IPS DF 6.9 (cell line): Measurements from ENCODE around the gene WDR93.

Experiments used
- DNase-seq: peaks from one replicate; pipeline ENCODE4 v3.0.0-alpha.2; 2013; ENCODE audit warnings: low read depth, low spot score
- H3K27ac ChIP-seq: one replicate; pipeline ENCODE4 v1.5.1; 2013; ENCODE audit warnings: low read length, control low read depth
- H3K27me3 ChIP-seq: 2 replicates; pipeline ENCODE4 v1.6.1; 2013; ENCODE audit warnings: mild to moderate bottlenecking, low read length; ENCODE audit not compliant: control insufficient read depth, insufficient read depth
- H3K36me3 ChIP-seq: 2 replicates; pipeline ENCODE4 v1.6.1; 2013; ENCODE audit warnings: low read length; ENCODE audit not compliant: control insufficient read depth, insufficient read depth
- H3K4me1 ChIP-seq: 2 replicates; pipeline ENCODE4 v1.6.1; 2013; ENCODE audit warnings: low read length; ENCODE audit not compliant: control insufficient read depth, insufficient read depth
- H3K4me3 ChIP-seq: 2 replicates; pipeline ENCODE4 v1.5.1; 2013; ENCODE audit warnings: mild to moderate bottlenecking, low read length
- H3K9me3 ChIP-seq: 2 replicates; pipeline ENCODE4 v1.6.1; 2013; ENCODE audit warnings: low read length, inconsistent platforms; ENCODE audit not compliant: control insufficient read depth, insufficient read depth
- WGBS: extraction: QIAGEN DNeasy Blood & Tissue Kit; methylation state at CpG from one replicate; pipeline ENCODE4 v1.1.7; 2013; ENCODE audit warnings: mixed read lengths, missing lambda C conversion rate; ENCODE audit not compliant: insufficient read length, insufficient coverage; 5-methylcytosine and 5-hydroxymethylcytosine counted together

Gene WDR93

DNA sequence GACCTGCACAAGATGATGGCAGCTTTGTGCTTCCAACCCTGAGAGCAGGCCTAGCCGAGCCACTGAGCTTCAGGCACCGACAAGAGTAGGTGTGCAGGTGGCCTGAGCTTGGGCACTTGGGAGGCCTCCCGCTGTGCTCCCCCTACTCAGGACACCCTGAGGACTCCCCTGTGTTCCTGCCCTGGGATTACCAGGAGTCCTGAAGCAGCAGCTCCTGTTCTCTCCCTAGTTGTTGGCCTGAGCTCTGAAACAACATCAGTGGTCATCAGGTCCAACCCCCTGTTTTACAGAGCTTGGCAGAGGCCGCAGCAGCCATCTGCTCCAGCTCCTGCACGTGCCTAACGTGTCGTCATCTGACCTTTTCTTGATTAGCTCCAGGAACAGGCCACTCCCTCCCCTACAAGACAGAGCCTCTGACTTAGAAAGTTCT is 77.5 kb downstream of the WDR93 start:
- DNase-seq, result no peak
- H3K4me3 ChIP-seq, result no peak overlapping the region
- no peaks in the 10 kb centered on the region for H3K9me3 ChIP-seq
- H3K4me1 ChIP-seq, result no peaks in the 10 kb centered on the region
- no CpG with 5 or more reads among the region's 7 CpGs for WGBS
- no peaks in the 10 kb centered on the region for H3K27me3 ChIP-seq
- H3K36me3 ChIP-seq, result no peaks in the 10 kb centered on the region
- no peak overlapping the region for H3K27ac ChIP-seq

DNA sequence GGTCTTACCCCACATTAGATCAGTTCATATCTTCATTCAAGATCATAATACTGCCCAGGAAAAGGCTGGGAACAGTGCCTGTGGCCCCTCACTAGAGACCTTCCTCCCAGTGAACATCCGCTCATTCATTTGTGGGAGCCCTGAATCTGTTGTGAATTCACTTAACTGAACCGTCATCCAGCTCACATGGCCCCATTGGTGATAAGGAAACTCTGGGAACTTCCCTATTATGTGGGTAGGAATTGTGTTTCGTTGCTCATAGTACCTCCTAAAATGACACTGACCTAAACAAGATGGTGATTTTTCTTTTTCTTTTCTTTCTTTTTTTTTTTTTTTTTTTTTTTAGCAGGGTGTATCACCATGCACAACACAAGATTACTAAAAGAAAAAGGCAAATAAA is 78.8 kb downstream of the WDR93 start:
- H3K9me3 ChIP-seq, result no peaks in the 10 kb centered on the region
- no CpG with 5 or more reads among the region's 3 CpGs for WGBS
- no peak for DNase-seq
- H3K27me3 ChIP-seq, result no peaks in the 10 kb centered on the region
- no peaks in the 10 kb centered on the region for H3K36me3 ChIP-seq
- H3K4me1 ChIP-seq, result no peaks in the 10 kb centered on the region
- no peak overlapping the region for H3K4me3 ChIP-seq
- no peak overlapping the region for H3K27ac ChIP-seq

DNA sequence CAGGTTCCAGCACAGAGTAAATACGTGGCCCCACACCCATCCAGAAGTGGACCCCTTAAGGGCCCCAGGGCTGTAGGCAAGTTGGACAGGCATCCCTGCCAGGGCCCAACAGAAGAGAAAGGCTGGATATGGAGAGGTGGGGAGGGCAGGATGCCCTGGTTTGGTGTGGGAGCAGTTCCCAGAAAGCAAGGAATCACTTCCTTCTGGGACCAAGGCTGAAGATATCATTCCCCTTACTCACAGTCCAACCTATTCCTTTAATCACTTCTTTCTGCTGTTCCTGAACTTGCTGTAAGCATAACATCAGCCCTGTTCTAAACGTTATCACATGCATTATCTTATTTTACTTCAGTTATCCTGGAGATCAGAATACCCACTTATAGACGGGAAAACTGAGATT is 79.4 kb downstream of the WDR93 start:
- Histone ChIP-seq H3K36me3 (no peaks in the 10 kb centered on the region), H3K27ac (no peak overlapping the region), H3K27me3 (no peaks in the 10 kb centered on the region), H3K9me3 (no peaks in the 10 kb centered on the region), H3K4me3 (no peak overlapping the region), H3K4me1 (no peaks in the 10 kb centered on the region)
- no peak for DNase-seq
- no CpG with 5 or more reads among the region's 3 CpGs for WGBS

- no peak overlapping the region for H3K27ac ChIP-seq
- no peaks in the 10 kb centered on the region for H3K9me3 ChIP-seq
- H3K4me3 ChIP-seq, result no peak overlapping the region
- no peaks in the 10 kb centered on the region for H3K36me3 ChIP-seq
- WGBS, result no CpG with 5 or more reads among the region's 3 CpGs
- peaks cover 9% of the 10 kb centered on the region; the same call in 1 of the 2 replicates for H3K27me3 ChIP-seq
- H3K4me1 ChIP-seq, result peaks cover 2% of the 10 kb centered on the region; the same call in 1 of the 2 replicates
- DNase-seq, result no peak
Observed at GRCh38 chr15:89772932-89773583, 82.4 kb downstream of the WDR93 start.

GRCh38 chr15:89774492-89774891 is 83.9 kb downstream of the WDR93 start:
- DNase-seq, result no peak
- no peaks in the 10 kb centered on the region for H3K36me3 ChIP-seq
- no CpG with 5 or more reads among the region's 5 CpGs for WGBS
- H3K27ac ChIP-seq, result no peak overlapping the region
- H3K9me3 ChIP-seq, result no peaks in the 10 kb centered on the region
- H3K4me3 ChIP-seq, result no peak overlapping the region
- peaks cover 9% of the 10 kb centered on the region; the same call in 1 of the 2 replicates for H3K27me3 ChIP-seq
- H3K4me1 ChIP-seq, result peaks cover 2% of the 10 kb centered on the region; the same call in 1 of the 2 replicates

GRCh38 chr15:89775815-89776214 is 85.2 kb downstream of the WDR93 start:
- DNase-seq, result no peak
- WGBS, result no CpG with 5 or more reads among the region's 14 CpGs
- no peak overlapping the region for H3K27ac ChIP-seq
- no peaks in the 10 kb centered on the region for H3K36me3 ChIP-seq
- H3K4me1 ChIP-seq, result peaks cover 2% of the 10 kb centered on the region; the same call in 1 of the 2 replicates
- peaks cover 9% of the 10 kb centered on the region; the same call in 1 of the 2 replicates for H3K27me3 ChIP-seq
- no peaks in the 10 kb centered on the region for H3K9me3 ChIP-seq
- H3K4me3 ChIP-seq, result no peak overlapping the region

GRCh38 chr15:89776274-89777072 is 85.9 kb downstream of the WDR93 start, which contains the start of gene MESP2:
TSS of gene MESP2 (plus strand) at chr15:89776332. CDS start at chr15:89776358, 26 bp downstream.
- Histone ChIP-seq H3K27ac (no peak within 1 kb of the TSS), H3K4me1 (peaks cover 2% of the 10 kb centered on the region; the same call in 1 of the 2 replicates), H3K27me3 (peaks cover 9% of the 10 kb centered on the region; the same call in 1 of the 2 replicates), H3K36me3 (no peaks in the 10 kb centered on the region), H3K9me3 (no peaks in the 10 kb centered on the region), H3K4me3 (peak within 1 kb of the TSS; percentile 11; the same call in 1 of the 2 replicates)
- WGBS, result no CpG with 5 or more reads among the region's 82 CpGs
- peak; percentile 70 for DNase-seq

GRCh38 chr15:89777073-89777751 is 86.6 kb downstream of the WDR93 start:
- Histone ChIP-seq H3K27me3 (peaks cover 9% of the 10 kb centered on the region; the same call in 1 of the 2 replicates), H3K36me3 (no peaks in the 10 kb centered on the region), H3K4me3 (peak overlapping the region; percentile 11; the same call in 1 of the 2 replicates), H3K4me1 (peaks cover 2% of the 10 kb centered on the region; the same call in 1 of the 2 replicates), H3K9me3 (no peaks in the 10 kb centered on the region), H3K27ac (no peak overlapping the region)
- no peak for DNase-seq
- no CpG with 5 or more reads among the region's 25 CpGs for WGBS

- H3K9me3 ChIP-seq, result no peaks in the 10 kb centered on the region
- no peak for DNase-seq
- H3K27me3 ChIP-seq, result peaks cover 9% of the 10 kb centered on the region; the same call in 1 of the 2 replicates
- no CpG with 5 or more reads among the region's 10 CpGs for WGBS
- no peaks in the 10 kb centered on the region for H3K36me3 ChIP-seq
- H3K4me1 ChIP-seq, result peaks cover 3% of the 10 kb centered on the region
- H3K4me3 ChIP-seq, result no peak overlapping the region; the same call in 1 of the 2 replicates
- no peak overlapping the region for H3K27ac ChIP-seq
Observed at GRCh38 chr15:89777782-89778380, 87.3 kb downstream of the WDR93 start.

GRCh38 chr15:89778861-89779260 is 88.2 kb downstream of the WDR93 start:
- Histone ChIP-seq H3K9me3 (no peaks in the 10 kb centered on the region), H3K27me3 (peaks cover 9% of the 10 kb centered on the region; the same call in 1 of the 2 replicates), H3K36me3 (no peaks in the 10 kb centered on the region), H3K4me1 (peaks cover 5% of the 10 kb centered on the region), H3K27ac (no peak overlapping the region), H3K4me3 (no peak overlapping the region)
- no CpG with 5 or more reads among the region's 4 CpGs for WGBS
- DNase-seq, result no peak
